Ishikawa (cell line): ENCODE results near the gene RFTN2.

Source experiments
- CEBPB ChIP-seq: IDR thresholded peaks from 2 replicates; pipeline ENCODE4 v1.6.1; 2012
- CREB1 ChIP-seq: IDR thresholded peaks from 2 replicates; pipeline ENCODE4 v1.6.1; 2012; ENCODE audit warnings: low read depth
- EGR1 ChIP-seq: IDR thresholded peaks from 2 replicates; pipeline ENCODE4 v1.6.1; 2012
- EP300 ChIP-seq: IDR thresholded peaks from 2 replicates; pipeline ENCODE4 v1.6.1; 2012; ENCODE audit warnings: borderline replicate concordance
- FOXM1 ChIP-seq: IDR thresholded peaks from 2 replicates; pipeline ENCODE4 v1.6.1; 2012; ENCODE audit warnings: low read depth, borderline replicate concordance
- MAX ChIP-seq: IDR thresholded peaks from 2 replicates; pipeline ENCODE4 v1.6.1; 2012
- NFIC ChIP-seq: IDR thresholded peaks from 2 replicates; pipeline ENCODE4 v1.6.1; 2012
- RAD21 ChIP-seq: IDR thresholded peaks from 2 replicates; pipeline ENCODE4 v1.6.1; 2012; ENCODE audit warnings: low read depth
- REST ChIP-seq: IDR thresholded peaks from 2 replicates; pipeline ENCODE4 v1.6.1; 2012; ENCODE audit warnings: low read depth, mild to moderate bottlenecking
- TAF1 ChIP-seq: IDR thresholded peaks from 2 replicates; pipeline ENCODE4 v1.6.1; 2012; ENCODE audit warnings: low read depth, mild to moderate bottlenecking
- TCF12 ChIP-seq: IDR thresholded peaks from 2 replicates; pipeline ENCODE4 v1.6.1; 2012; ENCODE audit warnings: low read depth
- TEAD4 ChIP-seq: IDR thresholded peaks from 2 replicates; pipeline ENCODE4 v1.6.1; 2012
- USF1 ChIP-seq: IDR thresholded peaks from 2 replicates; pipeline ENCODE4 v1.6.1; 2012
- YY1 ChIP-seq: IDR thresholded peaks from 2 replicates; pipeline ENCODE4 v1.6.1; 2012; ENCODE audit warnings: low read depth
- ZBTB7A ChIP-seq: IDR thresholded peaks from 2 replicates; pipeline ENCODE4 v1.6.1; 2012; ENCODE audit warnings: low read depth

Gene RFTN2

GRCh38 chr2:197560146-197560665 lies 115.2 kb downstream of the RFTN2 start:
- TF ChIP-seq TAF1 (no peak), CEBPB (no peak), TEAD4 (no peak), ZBTB7A (no peak), MAX (no peak), YY1 (no peak), CREB1 (no peak), REST (no peak), FOXM1 (no peak), NFIC (no peak), EP300 (no peak)

GRCh38 chr2:197559681-197560080 lies 115.7 kb downstream of the RFTN2 start:
- no peak for TF ChIP-seq TEAD4
- no peak for TF ChIP-seq TAF1
- TF ChIP-seq REST = no peak
- TF ChIP-seq EGR1 = no peak
- no peak for TF ChIP-seq TCF12
- TF ChIP-seq CREB1 = no peak
- TF ChIP-seq NFIC = no peak
- no peak for TF ChIP-seq ZBTB7A
- TF ChIP-seq MAX = no peak
- no peak for TF ChIP-seq FOXM1
- TF ChIP-seq USF1 = no peak
- no peak for TF ChIP-seq YY1
- no peak for TF ChIP-seq EP300
- TF ChIP-seq CEBPB = no peak

- no peak for TF ChIP-seq RAD21
- TF ChIP-seq EP300 = no peak
- no peak for TF ChIP-seq TCF12
- no peak for TF ChIP-seq NFIC
- no peak for TF ChIP-seq USF1
- TF ChIP-seq MAX = no peak
- TF ChIP-seq EGR1 = no peak
- TF ChIP-seq YY1 = no peak
- TF ChIP-seq TEAD4 = no peak
- TF ChIP-seq REST = no peak
- TF ChIP-seq CEBPB = no peak
- TF ChIP-seq FOXM1 = no peak
- TF ChIP-seq CREB1 = no peak
- TF ChIP-seq ZBTB7A = no peak
Measured at GRCh38 chr2:197558393-197558792, 117.0 kb downstream of the RFTN2 start.

GRCh38 chr2:197556456-197556855 lies 118.9 kb downstream of the RFTN2 start:
- TF ChIP-seq EP300 (no peak), TEAD4 (no peak), USF1 (no peak), MAX (no peak), EGR1 (no peak), YY1 (no peak), REST (no peak), RAD21 (no peak), CEBPB (no peak), TCF12 (no peak), NFIC (no peak), CREB1 (no peak), FOXM1 (no peak), TAF1 (no peak), ZBTB7A (no peak)
